Heart left ventricle (tissue), 13 donors: Measurements from ENCODE around the gene HDGFL3.

Source experiments
- POLR2A ChIP-seq, 2 donors: fragments of 450-650 bp; IDR thresholded peaks; one replicate each; pipeline ENCODE4 v1.6.1; 2017; ENCODE audit warnings: antibody characterized with exemption in 2 of 2, mild to moderate bottlenecking in 2 of 2, moderate library complexity in 2 of 2
- TF ChIP-seq, protein P1 (sequence below), 12 donors: fragments of 200-600 bp; sonication (generic) in 4 of 12; IDR thresholded peaks; one replicate each; pipeline versions ENCODE4 v1.5.0 to v1.8.0; 2018 to 2022; ENCODE audit warnings: antibody characterized with exemption in 12 of 12, mild to moderate bottlenecking in 5 of 12
- donor health status: ischemic (EF 13 %, LVEDD 7.1; RV severe dilation, severe dysfunction).
- donor health status: DM: no; HTN: yes; CAD: no.
- donor health status: DM: no; HTN: no; CAD: no.
- donor health status: ischemic (EF 25% LVEDD 6.9; RV normal size, moderate dysfunction).
- donor health status: ischemic (EF 25% LVEDD 5.7; RV mildly dilated, moderate dysfunction).
- donor health status: ischemic (EF 35%, LVEDD 5.7; RV mildly dilated, moderate dysfunction).
- donor health status: nonischemic (EF 11% LVEDD 7.7; RV severe dilation, severe dysfunction).
- donor health status: DM: yes; HTN: yes; CAD: no.
- donor health status: PGD.
- donor health status: ischemic (EF 29% LVEDD 5.4; RV normal size, mild dysfunction).
- donor health status: nonischemic (EF 23%, LVEDD 6.1; RV moderate dilation, normal function).

DNA sequence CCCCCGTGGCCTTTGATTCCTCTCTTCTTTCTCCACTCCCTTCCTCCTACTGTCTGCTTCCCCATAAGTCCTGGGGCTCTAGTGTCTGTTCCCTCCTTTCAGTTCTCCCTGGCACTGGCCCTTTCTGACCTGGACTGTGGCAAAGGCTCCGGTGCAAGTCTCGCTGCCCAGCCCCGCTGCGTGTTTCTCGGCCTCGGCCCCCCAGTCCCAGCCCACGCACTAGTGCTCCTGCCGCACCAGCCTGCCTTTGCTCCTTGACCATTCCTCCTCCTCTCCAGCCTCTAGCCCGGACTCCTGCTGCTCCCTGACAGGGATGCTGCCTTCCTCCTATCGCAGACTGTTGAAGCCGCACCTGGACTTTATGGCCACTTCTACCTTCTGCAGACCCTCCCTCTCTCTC lies 98.1 kb downstream of the HDGFL3 start:
- TF ChIP-seq, protein P1, sequence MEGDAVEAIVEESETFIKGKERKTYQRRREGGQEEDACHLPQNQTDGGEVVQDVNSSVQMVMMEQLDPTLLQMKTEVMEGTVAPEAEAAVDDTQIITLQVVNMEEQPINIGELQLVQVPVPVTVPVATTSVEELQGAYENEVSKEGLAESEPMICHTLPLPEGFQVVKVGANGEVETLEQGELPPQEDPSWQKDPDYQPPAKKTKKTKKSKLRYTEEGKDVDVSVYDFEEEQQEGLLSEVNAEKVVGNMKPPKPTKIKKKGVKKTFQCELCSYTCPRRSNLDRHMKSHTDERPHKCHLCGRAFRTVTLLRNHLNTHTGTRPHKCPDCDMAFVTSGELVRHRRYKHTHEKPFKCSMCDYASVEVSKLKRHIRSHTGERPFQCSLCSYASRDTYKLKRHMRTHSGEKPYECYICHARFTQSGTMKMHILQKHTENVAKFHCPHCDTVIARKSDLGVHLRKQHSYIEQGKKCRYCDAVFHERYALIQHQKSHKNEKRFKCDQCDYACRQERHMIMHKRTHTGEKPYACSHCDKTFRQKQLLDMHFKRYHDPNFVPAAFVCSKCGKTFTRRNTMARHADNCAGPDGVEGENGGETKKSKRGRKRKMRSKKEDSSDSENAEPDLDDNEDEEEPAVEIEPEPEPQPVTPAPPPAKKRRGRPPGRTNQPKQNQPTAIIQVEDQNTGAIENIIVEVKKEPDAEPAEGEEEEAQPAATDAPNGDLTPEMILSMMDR (IDR thresholded peaks at IDR 0.05): no peak
- TF ChIP-seq POLR2A (IDR thresholded peaks at IDR 0.05): no peak
